Renal cortical epithelial cell (primary cell): Measurements from ENCODE around the gene FAM170B. TPM values are rescaled to one million over a fixed set of nuclear protein-coding genes. Genes with fewer than 3 reads are reported as not detected.
A peak's percentile ranks its signal among the peaks of the same experiment; 100 is the strongest.

Experiments used
- DNase-seq: peaks from one replicate; pipeline ENCODE4 v3.0.0-alpha.2; 2011; ENCODE audit warnings: low read depth
- total RNA-seq: library from RNA; depleted of rRNA; stranded (reverse); fragments of >200 nt; gene quantifications from 2 replicates; pipeline ENCODE4 v1.2.3, GENCODE V29; 2014

FAM170B gene
- total RNA-seq, 1 donor from 2014 or later = not detected

GRCh38 chr10:49123981-49124950, 9.6 kb downstream of the FAM170B start:
- peak; percentile 43 for DNase-seq

- DNase-seq = no peak
These were observed 12.9 kb downstream of the FAM170B start for GRCh38 chr10:49120911-49121310.

- peak; percentile 86 for DNase-seq
These were observed 14.1 kb downstream of the FAM170B start for GRCh38 chr10:49119746-49120145.

GRCh38 chr10:49118430-49119074, 15.3 kb downstream of the FAM170B start:
- DNase-seq = no peak

- DNase-seq = peak; percentile 45
These were observed 16.3 kb downstream of the FAM170B start for GRCh38 chr10:49117376-49118070.

- no peak for DNase-seq
These were observed 17.1 kb downstream of the FAM170B start for GRCh38 chr10:49116509-49117375.

GRCh38 chr10:49115796-49116508, 17.9 kb downstream of the FAM170B start:
- DNase-seq = no peak

- DNase-seq = no peak
These were observed 18.6 kb downstream of the FAM170B start, which contains the start of gene VSTM4 for GRCh38 chr10:49115015-49115795. VSTM4 (minus strand) TSS chr10:49115522; CDS start chr10:49115485, 37 bp downstream.

- DNase-seq = no peak
These were observed 19.2 kb downstream of the FAM170B start for GRCh38 chr10:49114718-49115014.

GRCh38 chr10:49113741-49114141, 20.1 kb downstream of the FAM170B start:
- no peak for DNase-seq

- DNase-seq = no peak
These were observed 21.0 kb downstream of the FAM170B start for GRCh38 chr10:49112851-49113250.

- no peak for DNase-seq
These were observed 21.7 kb downstream of the FAM170B start for GRCh38 chr10:49112098-49112497.

- DNase-seq = no peak
These were observed 22.5 kb downstream of the FAM170B start for GRCh38 chr10:49111320-49111698.

GRCh38 chr10:49110684-49111319, 23.0 kb downstream of the FAM170B start:
- DNase-seq = no peak

GRCh38 chr10:49109669-49110340, 24.0 kb downstream of the FAM170B start:
- DNase-seq = no peak

- no peak for DNase-seq
These were observed 25.2 kb downstream of the FAM170B start for GRCh38 chr10:49108656-49109055.

GRCh38 chr10:49107887-49108267, 25.9 kb downstream of the FAM170B start:
- no peak for DNase-seq

- no peak for DNase-seq
These were observed 26.5 kb downstream of the FAM170B start for GRCh38 chr10:49107111-49107886.
